ENCODE data around the gene CD14. TPM values are rescaled to one million over a fixed set of nuclear protein-coding genes. Genes with fewer than 3 reads are reported as not detected.
"Not testable (repeated sequence)": the region's sequence is repeated elsewhere in the genome, so short reads cannot be mapped to it uniquely, and the experiment has no call there.

CD14 gene
- total RNA-seq, 1 experiment from 2014 or later: not detected

GRCh38 chr5:140638898-140639147, 5.8 kb upstream of the CD14 start:
- in situ Hi-C loops (cut with HindIII; ENCODE audit: low pct_unique_long_range_greater_than_20kb, low sequenced_read_pairs); DNase-seq (ENCODE audit: low read depth, low spot score): not testable (repeated sequence)

DNA sequence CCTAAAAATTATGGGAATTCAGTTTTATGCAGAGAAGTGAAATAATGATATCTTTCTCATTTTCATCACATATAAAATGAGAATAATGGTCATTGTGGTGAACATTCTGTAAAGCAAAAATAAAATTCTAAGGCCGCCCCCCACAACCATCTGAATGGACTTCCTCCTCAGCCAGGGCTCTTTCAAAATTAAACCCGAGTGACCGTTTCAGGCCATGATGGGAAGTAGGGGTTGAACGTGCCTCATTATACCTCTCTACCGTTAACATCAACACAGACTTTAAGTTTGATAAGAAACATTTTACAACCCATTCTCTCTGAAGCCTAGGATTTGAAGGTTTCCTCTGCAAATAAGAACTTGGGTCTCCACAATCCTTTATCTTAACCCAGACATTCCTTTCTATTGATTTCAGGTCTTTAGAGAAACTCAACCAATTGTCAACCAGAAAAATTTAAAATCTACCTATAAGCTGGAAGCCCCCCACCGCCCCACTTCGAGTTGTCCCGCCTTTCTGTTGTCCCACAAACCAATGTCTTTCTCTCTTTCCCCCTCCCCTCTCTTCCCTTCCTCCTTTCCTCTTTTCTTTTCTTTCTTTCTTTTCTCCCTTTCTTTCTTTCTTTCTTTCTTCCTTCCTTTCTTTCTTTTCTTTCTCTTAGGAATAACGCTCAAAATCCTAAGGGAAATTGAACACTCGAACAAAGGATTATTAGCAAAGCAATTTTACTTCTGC, 4.6 kb upstream of the CD14 start:
- in situ Hi-C loops (cut with HindIII; ENCODE audit: low pct_unique_long_range_greater_than_20kb, low sequenced_read_pairs): no loop called here
- DNase-seq (ENCODE audit: low read depth, low spot score): no peak

GRCh38 chr5:140635291-140636257, 2.6 kb upstream of the CD14 start:
- no peak for DNase-seq (ENCODE audit: low read depth, low spot score)
- in situ Hi-C loops (cut with HindIII; ENCODE audit: low pct_unique_long_range_greater_than_20kb, low sequenced_read_pairs): no loop called here

DNA sequence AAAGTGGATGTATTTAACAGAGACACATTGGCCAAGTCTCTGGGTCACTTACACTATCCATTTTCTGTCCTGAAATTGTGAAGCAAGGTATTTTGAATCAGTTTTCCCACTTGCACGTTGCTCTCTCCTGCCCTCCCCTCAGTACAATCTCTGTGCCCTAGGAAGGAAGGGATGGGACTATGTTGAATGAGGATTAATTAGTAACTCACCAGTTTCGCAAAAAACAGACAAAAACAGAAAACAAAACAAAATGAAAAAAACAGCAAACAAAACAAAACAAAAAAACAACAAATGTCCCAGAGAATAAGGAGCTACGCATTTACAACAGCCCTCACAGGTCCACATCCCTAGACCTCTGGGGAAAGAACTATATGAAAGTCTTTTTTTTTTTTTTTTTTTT, 1.1 kb upstream of the CD14 start:
- in situ Hi-C loops (cut with HindIII; ENCODE audit: low pct_unique_long_range_greater_than_20kb, low sequenced_read_pairs): no loop called here
- no peak for DNase-seq (ENCODE audit: low read depth, low spot score)

- in situ Hi-C loops (cut with HindIII; ENCODE audit: low pct_unique_long_range_greater_than_20kb, low sequenced_read_pairs): no loop called here
- DNase-seq (ENCODE audit: low read depth, low spot score): no peak
These were observed 526 bp upstream of the CD14 start for GRCh38 chr5:140633501-140633900.

GRCh38 chr5:140632366-140633020, 482 bp downstream of the CD14 start:
- in situ Hi-C loops (cut with HindIII; ENCODE audit: low pct_unique_long_range_greater_than_20kb, low sequenced_read_pairs): no loop called here
- DNase-seq (ENCODE audit: low read depth, low spot score): no peak

DNA sequence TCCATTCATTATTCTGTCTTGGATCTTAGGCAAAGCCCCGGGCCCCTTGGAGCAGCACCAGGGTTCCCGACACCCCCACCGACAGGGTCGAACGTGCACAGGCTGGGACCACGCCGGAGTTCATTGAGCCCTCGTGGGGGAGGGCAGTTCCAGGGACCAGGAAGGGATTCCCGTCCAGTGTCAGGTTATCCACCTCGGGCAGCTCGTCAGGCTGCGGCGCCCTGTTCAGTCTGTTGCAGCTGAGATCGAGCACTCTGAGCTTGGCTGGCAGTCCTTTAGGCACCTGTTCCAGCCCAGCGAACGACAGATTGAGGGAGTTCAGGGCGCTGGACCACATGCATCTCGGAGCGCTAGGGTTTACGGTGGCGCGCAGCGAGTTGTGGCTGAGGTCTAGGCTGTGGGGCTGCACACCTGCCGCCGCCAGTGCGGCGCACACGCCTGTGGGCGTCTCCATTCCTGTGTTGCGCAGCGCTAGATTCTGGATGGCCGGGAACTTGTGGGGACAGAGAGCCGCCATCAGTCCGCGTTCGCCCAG, 1.1 kb downstream of the CD14 start:
- no peak for DNase-seq (ENCODE audit: low read depth, low spot score)
- in situ Hi-C loops (cut with HindIII; ENCODE audit: low pct_unique_long_range_greater_than_20kb, low sequenced_read_pairs): no loop called here

- in situ Hi-C loops (cut with HindIII; ENCODE audit: low pct_unique_long_range_greater_than_20kb, low sequenced_read_pairs): no loop called here
- no peak for DNase-seq (ENCODE audit: low read depth, low spot score)
These were observed 1.9 kb downstream of the CD14 start for GRCh38 chr5:140631036-140631417.

DNA sequence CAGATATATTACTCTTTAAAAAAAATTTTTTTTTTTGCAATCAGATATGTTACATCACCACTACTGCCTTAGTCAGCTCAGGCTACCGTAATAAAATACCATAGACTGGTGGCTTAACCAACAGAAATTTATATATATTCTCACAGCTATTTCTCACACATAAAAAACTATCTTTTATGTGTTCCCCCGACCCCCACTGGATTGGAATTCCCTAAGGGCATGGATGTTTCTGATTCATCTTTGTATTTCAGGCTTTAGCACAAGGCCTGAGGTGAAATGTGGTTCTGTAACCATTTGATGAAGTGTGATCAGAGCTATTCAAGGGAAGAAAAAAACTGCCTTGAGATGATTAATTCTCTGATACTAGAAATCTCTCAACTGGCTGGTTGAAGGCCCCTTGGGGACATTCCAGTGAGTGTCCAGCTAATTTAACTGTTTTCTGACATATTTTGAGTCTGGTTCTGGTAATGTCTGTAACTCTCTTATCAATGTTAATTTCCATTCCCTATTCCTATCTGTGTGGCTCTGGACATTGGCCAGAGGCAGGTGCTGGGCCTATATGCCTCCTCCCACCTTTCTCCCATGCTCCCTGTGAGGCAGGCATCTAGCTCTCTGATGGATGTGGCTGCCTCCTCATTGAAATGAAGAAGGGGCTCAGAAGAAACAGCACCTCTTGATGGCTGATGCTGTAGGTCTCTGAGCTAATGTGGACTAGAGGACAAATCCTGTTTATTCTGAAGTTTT, 2.5 kb downstream of the CD14 start:
- DNase-seq (ENCODE audit: low read depth, low spot score): no peak
- in situ Hi-C loops (cut with HindIII; ENCODE audit: low pct_unique_long_range_greater_than_20kb, low sequenced_read_pairs): no loop called here

GRCh38 chr5:140628711-140629110, 4.3 kb downstream of the CD14 start:
- no peak for DNase-seq (ENCODE audit: low read depth, low spot score)
- in situ Hi-C loops (cut with HindIII; ENCODE audit: low pct_unique_long_range_greater_than_20kb, low sequenced_read_pairs): no loop called here

DNA sequence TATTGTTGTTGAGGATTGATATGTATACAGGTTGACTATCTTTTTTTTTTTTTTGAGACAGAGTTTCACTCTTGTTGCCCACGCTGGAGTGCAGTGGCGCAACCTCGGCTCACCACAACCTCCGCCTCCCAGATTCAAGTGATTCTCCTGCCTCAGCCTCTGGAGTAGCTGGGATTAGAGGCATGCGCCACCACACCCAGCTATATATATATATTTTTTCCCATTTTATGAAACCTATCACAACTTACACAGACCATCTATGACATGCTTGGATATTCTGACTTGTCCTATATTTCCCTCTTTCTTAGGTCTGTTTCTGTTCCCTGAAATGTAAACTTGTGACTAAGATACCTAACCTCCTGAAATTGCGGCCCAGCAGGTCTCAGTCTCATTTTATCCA, 5.0 kb downstream of the CD14 start:
- in situ Hi-C loops (cut with HindIII; ENCODE audit: low pct_unique_long_range_greater_than_20kb, low sequenced_read_pairs): no loop called here
- DNase-seq (ENCODE audit: low read depth, low spot score): no peak

DNA sequence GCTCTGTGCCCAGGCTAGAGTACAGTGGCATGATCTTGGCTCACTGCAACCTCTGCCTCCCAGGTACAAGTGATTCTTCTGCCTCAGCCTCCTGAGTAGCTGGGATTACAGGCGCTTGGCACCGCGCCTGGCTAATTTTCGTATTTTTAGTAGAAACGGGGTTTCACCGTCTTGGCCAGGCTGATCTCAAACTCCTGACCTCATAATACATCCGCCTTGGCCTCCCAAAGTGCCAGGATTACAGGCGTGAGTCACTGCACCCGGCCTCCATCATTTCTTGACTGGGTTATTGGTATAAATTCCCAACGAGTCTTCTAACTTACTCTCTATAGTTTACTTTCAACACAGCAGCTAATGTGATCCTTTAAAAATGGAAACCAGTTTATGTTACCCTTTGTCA, 8.1 kb downstream of the CD14 start:
- DNase-seq (ENCODE audit: low read depth, low spot score); in situ Hi-C loops (cut with HindIII; ENCODE audit: low pct_unique_long_range_greater_than_20kb, low sequenced_read_pairs): not testable (repeated sequence)

- in situ Hi-C loops (cut with HindIII; ENCODE audit: low pct_unique_long_range_greater_than_20kb, low sequenced_read_pairs); DNase-seq (ENCODE audit: low read depth, low spot score): not testable (repeated sequence)
These were observed 9.9 kb downstream of the CD14 start for GRCh38 chr5:140623061-140623460.

DNA sequence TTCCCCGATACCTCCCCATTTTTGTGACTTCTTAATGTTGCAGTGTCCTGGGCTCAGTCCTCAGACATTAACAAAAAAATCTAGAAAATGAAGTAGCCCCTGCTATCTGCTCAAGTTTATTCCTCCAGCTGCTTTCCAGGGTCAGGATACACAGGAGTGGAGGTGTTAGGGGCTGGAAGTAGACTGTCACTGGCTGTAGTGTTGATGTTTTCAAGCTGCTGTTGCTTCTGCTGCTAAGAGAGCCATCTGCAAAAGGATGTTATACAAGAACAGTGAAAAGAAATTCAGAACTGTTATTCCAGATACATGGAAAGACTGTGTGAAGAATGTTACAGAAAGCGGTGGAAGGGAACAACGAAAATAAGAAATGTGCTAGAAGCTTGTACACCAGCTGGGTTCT, 10.7 kb downstream of the CD14 start:
- DNase-seq (ENCODE audit: low read depth, low spot score): no peak
- in situ Hi-C loops (cut with HindIII; ENCODE audit: low pct_unique_long_range_greater_than_20kb, low sequenced_read_pairs): no loop called here

DNA sequence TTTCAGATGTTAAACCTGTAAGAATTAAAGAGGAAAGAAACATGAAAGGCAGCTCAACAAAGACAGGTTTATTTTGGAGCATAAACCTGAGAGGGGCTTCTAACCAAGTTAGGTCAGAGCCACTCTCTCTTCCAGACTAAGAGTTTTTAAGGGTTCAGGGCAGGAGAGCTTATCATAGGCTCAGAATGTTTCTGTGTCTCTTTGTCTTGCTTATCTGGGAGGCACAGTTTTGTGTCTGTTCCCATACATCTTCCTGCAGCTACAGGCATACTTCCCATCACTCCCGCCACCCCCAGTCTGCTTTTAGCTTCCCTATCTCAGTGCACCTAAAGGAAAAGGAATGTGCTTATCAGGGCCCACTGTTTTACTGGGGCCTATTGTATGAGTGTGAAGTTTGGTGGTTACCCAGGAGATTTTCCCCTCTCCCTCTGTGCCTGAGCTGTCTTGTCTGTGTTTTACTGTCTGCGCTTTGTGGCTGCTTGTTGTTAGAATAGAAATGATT, 21.9 kb downstream of the CD14 start:
- no peak for DNase-seq (ENCODE audit: low read depth, low spot score)
- in situ Hi-C loops (cut with HindIII; ENCODE audit: low pct_unique_long_range_greater_than_20kb, low sequenced_read_pairs): no loop called here

DNA sequence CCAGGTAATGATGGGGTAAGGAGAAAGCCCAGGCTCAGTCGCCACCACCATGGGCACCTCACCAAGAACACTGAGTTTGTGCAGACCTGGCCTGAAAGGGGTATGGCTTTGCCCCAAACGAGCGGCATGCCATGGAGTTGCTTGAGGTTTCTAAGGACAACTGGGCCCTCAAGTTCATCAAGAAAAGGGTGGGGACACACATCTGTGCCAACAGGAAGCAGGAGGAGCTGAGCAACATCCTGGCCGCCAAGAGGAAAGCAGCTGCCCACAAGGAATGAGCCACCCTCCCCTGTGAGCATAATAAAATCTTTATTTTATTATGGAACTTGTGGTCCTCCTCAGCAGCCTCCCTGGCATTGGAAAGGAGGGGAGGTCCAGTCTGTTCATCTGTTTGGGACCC, 23.8 kb downstream of the CD14 start:
- peak; percentile 7 for DNase-seq (ENCODE audit: low read depth, low spot score)
- in situ Hi-C loops (cut with HindIII; ENCODE audit: low pct_unique_long_range_greater_than_20kb, low sequenced_read_pairs): no loop called here

DNA sequence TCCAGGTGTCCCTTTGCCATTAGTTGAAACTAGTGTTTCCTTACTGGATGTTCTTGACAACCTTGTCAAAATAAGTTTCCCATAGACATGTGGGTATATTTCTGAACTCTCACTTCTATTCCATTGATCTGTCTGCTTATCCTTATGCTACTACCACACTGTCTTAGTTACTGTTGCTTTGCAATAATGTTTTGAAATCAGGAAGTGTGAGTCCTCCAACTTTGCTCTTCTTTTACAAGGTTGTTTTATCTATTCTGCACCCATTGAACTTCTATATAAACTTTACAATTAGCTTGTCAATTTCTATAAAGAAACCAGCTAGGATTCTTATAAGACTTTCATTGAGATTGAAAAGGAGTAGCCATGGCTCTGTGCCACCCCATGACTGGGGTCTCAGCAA, 24.3 kb downstream of the CD14 start:
- no peak for DNase-seq (ENCODE audit: low read depth, low spot score)
- in situ Hi-C loops (cut with HindIII; ENCODE audit: low pct_unique_long_range_greater_than_20kb, low sequenced_read_pairs): no loop called here

DNA sequence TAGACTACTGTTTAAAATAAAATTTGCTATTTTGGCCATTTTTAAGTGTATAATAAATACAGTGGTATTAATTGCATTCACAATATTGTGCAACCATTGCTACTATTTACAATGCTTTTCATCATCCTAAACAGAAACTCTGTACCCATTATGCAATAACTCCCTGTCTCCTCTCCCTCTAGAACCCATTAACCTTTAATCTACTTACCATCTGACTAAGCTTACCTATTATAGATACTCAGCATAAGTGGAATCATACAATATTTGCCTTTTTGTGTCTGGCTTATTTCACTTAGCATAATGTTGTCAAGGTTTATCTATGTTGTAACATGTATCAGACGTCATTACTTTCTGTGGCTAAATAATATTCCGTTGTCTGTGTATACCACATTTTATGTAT, 25.9 kb downstream of the CD14 start:
- no peak for DNase-seq (ENCODE audit: low read depth, low spot score)

More for the DNA sequence above, 25.9 kb downstream of the CD14 start:
- in situ Hi-C loops (cut with HindIII; ENCODE audit: low pct_unique_long_range_greater_than_20kb, low sequenced_read_pairs): no loop called here
